Activated CD4-positive, alpha-beta T cell treated with anti-CD3 and anti-CD28 coated beads for 4 hours (primary cell): ENCODE measurements around the gene FBXO30.
A peak's percentile ranks its signal among the peaks of the same experiment; 100 is the strongest.

Experiments
- DNase-seq, 2 donors: peaks; one replicate each; pipeline ENCODE4 v3.0.0-alpha.2; 2020

Gene FBXO30

GRCh38 chr6:145814501-145815308 is at the start of gene FBXO30:
FBXO30 (minus strand) TSS chr6:145814795; CDS start chr6:145806405, 8,390 bp downstream.
- DNase-seq: peak; percentile 80 to 85

- no peak for DNase-seq
These were observed 49.5 kb upstream of the FBXO30 start for GRCh38 chr6:145863988-145864616.

DNA sequence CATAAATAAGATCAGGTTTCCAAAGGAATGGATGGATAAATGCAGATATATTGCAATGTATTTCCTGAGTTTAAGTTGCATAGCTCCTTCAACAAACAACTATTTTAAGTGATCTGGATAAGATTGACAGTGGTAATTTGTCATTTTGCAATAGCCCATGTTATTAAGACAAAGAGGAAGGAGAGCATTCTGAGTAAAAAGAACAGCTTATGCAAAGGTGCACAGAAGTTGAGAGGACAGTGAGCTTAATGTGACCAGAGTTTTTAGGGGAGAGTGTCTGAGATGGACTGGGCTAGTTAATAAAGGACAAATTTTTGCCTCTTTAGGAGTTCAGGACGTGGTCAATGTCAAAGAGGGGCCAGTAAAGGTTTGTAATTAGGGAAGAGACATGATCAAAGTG is 48.8 kb upstream of the FBXO30 start:
- DNase-seq: no peak

DNA sequence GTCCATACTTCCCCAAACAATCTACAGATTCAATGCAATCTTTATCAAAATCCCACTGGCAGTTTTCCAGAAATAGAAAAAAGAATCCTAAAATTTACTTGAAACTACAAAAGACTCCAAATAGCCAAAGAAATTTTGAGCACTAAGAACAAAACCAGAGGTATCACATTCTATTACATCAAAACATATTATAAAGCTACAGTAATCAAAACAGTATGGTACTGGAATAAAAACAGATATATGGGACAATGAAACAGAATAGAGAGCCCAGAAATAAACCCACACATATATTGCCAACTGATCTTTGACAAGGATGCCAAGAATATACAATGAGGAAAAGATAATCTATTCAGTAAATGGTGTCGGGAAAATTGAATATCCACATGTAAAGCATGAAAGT is 46.0 kb upstream of the FBXO30 start:
- DNase-seq: no peak

- DNase-seq: no peak
These were observed 36.1 kb upstream of the FBXO30 start for GRCh38 chr6:145850671-145851070.

- no peak for DNase-seq
These were observed 33.9 kb upstream of the FBXO30 start for GRCh38 chr6:145848541-145848940.

DNA sequence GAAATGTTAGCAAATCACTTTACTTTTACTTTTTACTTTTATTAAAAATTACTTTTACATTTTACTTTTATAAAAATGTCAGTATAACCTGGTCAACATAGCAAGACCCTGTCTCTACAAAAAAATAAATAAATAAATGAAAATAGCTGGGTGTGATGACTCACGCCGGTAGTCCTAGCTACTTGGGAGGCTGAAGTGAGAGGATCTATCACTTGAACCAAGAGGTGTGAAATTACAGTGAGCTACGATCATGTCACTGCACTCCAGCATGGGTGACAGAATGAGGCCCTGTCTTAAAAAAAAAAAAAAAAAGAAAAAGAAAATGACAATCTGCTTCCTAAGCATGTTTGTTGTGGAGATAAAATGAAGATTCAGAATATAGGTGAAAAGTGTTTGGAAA is 31.0 kb upstream of the FBXO30 start:
- DNase-seq: no peak

DNA sequence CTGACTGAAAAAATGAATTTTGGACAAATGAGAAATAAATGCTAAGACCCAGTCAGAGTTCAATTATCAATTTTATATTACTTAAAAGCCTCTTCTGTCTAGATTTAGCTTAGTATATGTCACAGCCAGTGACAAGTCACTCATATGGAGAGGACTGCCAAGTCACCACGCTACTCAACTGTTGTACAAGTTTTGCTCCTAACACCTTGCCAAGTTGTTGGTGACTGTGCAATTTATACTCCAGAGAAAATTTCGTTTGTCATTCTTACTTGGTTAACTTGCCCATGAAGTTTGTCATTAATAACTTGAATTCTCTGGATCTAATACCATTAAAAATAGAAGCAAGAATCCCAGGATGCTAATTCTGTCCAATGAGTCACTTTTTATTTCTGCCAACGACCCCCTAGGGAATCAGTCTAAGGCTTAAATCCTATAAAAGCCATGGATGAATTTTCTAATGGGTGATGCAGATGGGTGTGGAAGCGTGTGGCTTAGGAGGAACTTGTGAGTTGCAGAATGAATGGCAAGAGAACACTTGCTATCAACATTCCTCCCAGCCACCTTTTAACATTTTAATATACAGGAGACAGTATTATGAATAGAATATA is 30.4 kb upstream of the FBXO30 start:
- DNase-seq: no peak

DNA sequence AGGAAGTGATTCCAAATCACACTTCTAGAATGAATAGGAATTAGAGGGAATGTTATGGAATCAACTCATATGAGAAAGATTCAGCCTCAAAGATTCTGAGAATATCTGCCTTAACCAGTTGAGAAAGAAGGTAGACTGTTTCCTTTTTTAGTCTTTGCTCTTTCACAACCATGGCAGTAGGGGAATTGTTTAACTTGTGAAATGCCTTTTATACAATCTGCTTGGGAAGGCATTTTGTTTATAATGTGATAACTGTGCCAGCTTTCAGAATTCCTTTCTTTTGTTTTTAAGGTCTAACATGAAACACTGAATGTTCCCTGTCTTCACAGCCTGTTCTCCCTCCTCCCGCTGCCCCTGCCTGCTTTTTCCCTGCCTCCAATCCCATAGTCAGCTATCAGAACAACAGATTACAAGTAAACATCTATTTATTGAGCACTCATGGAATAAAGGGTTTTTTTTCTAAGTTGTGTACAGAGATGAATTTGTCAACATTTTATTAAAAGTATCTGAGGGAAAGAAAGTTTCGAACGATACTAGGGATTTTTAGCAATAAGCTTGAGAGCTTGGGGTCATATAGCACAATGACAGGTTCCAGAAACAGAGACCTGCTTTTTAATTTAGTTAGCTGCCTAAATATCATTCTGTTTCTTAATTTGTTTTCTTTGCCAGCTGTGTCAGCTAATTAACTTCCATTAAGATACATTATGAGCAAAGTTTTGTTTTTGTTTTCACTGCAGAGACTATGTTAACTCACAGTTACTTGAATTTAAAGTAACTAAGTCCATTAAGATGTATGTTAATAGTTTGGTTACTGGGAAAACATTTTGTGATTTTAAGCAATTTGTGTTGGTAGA is 28.3 kb upstream of the FBXO30 start:
- no peak for DNase-seq

- DNase-seq: no peak
These were observed 27.1 kb upstream of the FBXO30 start for GRCh38 chr6:145841668-145842067.

- DNase-seq: no peak
These were observed 25.1 kb upstream of the FBXO30 start for GRCh38 chr6:145839653-145840052.

DNA sequence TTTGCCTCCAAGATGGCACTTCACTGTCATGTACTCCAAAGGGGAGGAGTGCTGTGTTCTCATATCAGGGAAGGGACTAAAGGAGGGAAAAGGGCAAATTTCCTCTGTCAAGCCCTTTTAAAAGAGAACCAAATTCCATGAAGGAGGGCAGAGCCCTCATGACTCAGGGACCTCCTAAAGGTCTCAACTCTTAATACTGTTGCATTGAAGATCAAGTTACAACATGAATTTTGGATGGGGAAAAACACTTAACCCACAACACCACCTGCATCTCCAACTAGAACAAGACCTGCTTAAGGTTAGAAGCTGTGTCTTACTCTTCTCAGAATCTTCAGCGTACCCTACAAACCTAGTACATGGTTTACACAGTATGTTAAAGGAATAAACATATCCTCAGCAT is 23.7 kb upstream of the FBXO30 start:
- no peak for DNase-seq

- DNase-seq: no peak
These were observed 22.2 kb upstream of the FBXO30 start for GRCh38 chr6:145836772-145837171.

GRCh38 chr6:145836170-145836569 is 21.6 kb upstream of the FBXO30 start:
- DNase-seq: no peak

DNA sequence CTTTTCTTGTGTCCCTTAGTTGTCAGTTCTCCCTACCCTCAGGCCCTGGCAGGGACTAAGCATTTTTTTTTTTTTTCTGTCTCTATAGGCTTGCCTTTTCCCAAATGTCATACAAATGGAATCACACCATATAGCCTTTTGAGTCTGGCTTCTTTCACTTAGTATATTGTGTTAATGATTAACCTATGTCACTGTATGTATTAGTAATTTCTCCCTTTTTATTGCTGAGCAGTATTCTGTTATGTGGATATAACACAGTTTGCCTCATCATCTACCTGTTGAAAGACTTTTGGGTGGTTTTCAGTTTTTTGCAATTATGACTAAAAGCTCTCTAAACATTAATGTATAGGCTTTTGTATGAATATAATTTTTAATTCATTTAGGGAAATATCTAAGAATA is 16.0 kb upstream of the FBXO30 start:
- no peak for DNase-seq

GRCh38 chr6:145829950-145830349 is 15.4 kb upstream of the FBXO30 start:
- DNase-seq: no peak

GRCh38 chr6:145829102-145829501 is 14.5 kb upstream of the FBXO30 start:
- no peak for DNase-seq

DNA sequence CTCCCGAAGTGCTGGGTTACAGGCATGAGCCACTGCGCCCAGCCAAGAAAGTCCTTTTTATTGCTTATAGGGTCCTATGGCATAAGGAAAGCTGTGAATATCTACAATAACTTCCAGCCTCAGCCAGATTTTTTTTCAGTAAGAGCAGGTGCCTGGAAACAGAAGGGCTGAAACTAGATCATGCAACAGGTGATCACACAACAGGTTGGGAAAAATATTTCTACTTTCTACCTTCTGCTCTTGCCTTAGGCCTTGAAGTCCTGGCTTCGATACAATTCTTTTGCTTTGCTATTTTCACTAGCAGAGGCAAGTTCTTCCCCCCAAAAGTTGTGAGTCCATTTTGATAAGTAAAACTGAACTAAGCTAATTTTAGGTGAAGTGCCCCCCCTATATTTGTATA is 9.7 kb upstream of the FBXO30 start:
- no peak for DNase-seq

DNA sequence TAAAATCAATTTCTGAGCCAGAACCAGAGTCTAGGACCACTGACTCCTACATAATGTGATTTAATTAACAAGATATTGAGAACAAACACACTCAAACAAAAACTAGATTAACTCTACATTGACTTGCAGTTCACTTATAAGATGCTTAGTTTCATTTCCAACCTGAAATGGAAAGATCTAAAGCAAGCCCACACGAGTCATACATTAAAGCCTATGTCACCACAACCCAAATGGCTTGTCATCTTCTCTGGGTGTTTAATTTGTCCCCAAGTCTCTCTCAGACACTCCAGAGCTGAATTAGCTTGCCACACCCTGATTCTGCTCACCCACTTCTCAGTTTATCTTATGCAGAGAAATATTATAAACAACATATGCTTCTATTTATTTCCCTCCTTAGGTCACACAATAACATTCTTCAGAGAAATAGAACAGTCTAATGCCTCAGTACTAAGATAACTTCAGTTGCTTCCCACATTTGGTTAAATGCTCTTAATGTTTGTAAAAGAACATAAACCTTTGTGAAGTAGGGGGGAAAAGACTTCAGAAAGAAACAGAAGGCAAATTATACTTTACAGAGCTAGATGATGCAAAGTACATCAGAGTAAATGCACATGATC is 8.8 kb upstream of the FBXO30 start:
- DNase-seq: no peak

DNA sequence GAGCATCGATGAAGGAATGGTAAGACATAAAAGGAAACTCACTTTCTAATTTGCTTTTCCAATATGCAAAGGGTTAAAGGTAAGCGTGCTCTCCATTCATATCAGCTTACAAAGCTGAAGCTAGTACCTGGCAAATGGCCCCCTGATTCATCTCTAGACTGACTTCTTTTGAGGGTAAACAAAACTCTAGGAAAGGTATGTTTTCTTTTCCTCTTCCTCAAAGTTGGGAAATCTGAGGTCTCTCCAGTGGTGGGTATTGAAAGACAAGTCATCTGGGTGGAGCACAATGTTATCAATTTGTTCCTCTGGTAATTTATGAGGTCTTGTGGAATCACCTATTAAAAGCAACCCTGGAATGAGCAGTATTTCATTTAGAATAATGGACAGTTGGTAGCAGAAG is 7.9 kb upstream of the FBXO30 start:
- DNase-seq: no peak

GRCh38 chr6:145819994-145820393 is 5.4 kb upstream of the FBXO30 start:
- no peak for DNase-seq

GRCh38 chr6:145818796-145819195 is 4.2 kb upstream of the FBXO30 start:
- no peak for DNase-seq

GRCh38 chr6:145816392-145816791 is 1.8 kb upstream of the FBXO30 start:
- no peak for DNase-seq
